Tibial nerve (tissue), 4 donors: Measurements from ENCODE around the gene TPP2. TPM values are rescaled to one million over a fixed set of nuclear protein-coding genes. Genes with fewer than 3 reads are reported as not detected.

ENCODE experiments used
- DNase-seq, 2 donors: peaks; one replicate each; pipeline ENCODE4 v3.0.0-alpha.2; 2019; ENCODE audit warnings: low spot score in 2 of 2
- H3K27ac ChIP-seq, 4 donors: fragments of 200-600 bp; sonication (generic) in 3 of 4; one replicate each; pipeline ENCODE4 v1.5.1; 2017 to 2019; ENCODE audit warnings: mild to moderate bottlenecking in 1 of 4
- H3K27me3 ChIP-seq, 2 donors: fragments of 200-600 bp; sonication (generic) in 1 of 2; one replicate each; pipeline versions ENCODE4 v1.5.1 to v1.6.0; 2017 to 2019
- H3K36me3 ChIP-seq, 3 donors: fragments of 200-600 bp; sonication (generic); one replicate each; pipeline ENCODE4 v1.5.1; 2018 to 2019
- H3K4me1 ChIP-seq, 4 donors: fragments of 200-600 bp; sonication (generic) in 3 of 4; one replicate each; pipeline ENCODE4 v1.5.1; 2017 to 2019
- H3K4me3 ChIP-seq, 4 donors: fragments of 200-600 bp; sonication (generic) in 3 of 4; one replicate each; pipeline ENCODE4 v1.5.1; 2017 to 2019; ENCODE audit warnings: mild to moderate bottlenecking in 1 of 4, moderate library complexity in 1 of 4
- H3K9me3 ChIP-seq, 4 donors: fragments of 200-600 bp; sonication (generic) in 3 of 4; one replicate each; pipeline ENCODE4 v1.5.1; 2017 to 2019
- EP300 ChIP-seq, 2 donors: sonication (generic); formaldehyde crosslinking; IDR thresholded peaks; one replicate each; pipeline ENCODE4 v1.6.1; 2017; ENCODE audit warnings: antibody characterized with exemption in 2 of 2, mild to moderate bottlenecking in 1 of 2
- POLR2A ChIP-seq, 2 donors: fragments of 450-650 bp; IDR thresholded peaks; one replicate each; pipeline ENCODE4 v1.6.1; 2017; ENCODE audit warnings: antibody characterized with exemption in 2 of 2, mild to moderate bottlenecking in 2 of 2, moderate library complexity in 2 of 2
- WGBS, 2 donors: methylation state at CpG; one replicate each; pipeline ENCODE4 v1.1.5; 2018; 5-methylcytosine and 5-hydroxymethylcytosine counted together
- total RNA-seq, 4 donors: library from RNA; depleted of rRNA; stranded (reverse); fragments of >200 nt; gene quantifications; one replicate each; pipeline ENCODE4 v1.1.0, GENCODE V29; 2016
- TF ChIP-seq, protein P1 (sequence below), 5 experiments: fragments of 200-600 bp in 3 of 5; fragments of 450-650 bp in 2 of 5; sonication (generic) in 3 of 5; IDR thresholded peaks; one replicate each; pipeline ENCODE4 v1.5.1; 2016 to 2019; ENCODE audit warnings: antibody characterized with exemption in 5 of 5, mild to moderate bottlenecking in 3 of 5, moderate library complexity in 2 of 5

TPP2 gene
- total RNA-seq, 4 donors from 2014 or later, result 37.8 to 47.5 (median 43.9) TPM

DNA sequence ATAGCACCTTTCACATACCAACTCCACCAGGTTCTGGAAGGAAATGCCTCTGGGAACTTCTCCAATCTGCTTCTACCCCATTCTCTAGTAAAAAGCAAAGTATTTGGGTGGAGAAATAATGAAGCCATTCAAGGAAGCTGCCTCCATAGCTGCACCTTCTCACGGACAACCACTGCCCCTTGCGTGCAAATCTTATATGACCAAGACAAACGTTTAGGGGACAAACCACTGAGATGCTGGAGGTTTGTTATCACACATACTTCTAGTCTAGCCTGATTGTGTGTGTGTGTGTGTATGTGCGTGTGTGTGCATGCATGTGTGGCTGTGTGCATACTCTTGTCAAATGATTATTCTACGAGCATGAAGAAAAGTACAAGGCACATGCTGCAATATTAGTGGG lies 104.5 kb downstream of the TPP2 start:
- Histone ChIP-seq H3K9me3 (peaks cover 0 to 12% (median 0%) of the 10 kb centered on the region in 4 donors), H3K36me3 (no peaks in the 10 kb centered on the region), H3K4me3 (no peak overlapping the region), H3K27me3 (no peaks in the 10 kb centered on the region), H3K4me1 (peaks cover 0 to 16% (median 0%) of the 10 kb centered on the region in 4 donors), H3K27ac (peak overlapping the region in 2 of 4 donors; percentile 43 to 70)
- 85 to 86% methylated on average over 5 of the region's 5 CpGs for WGBS, 2 donors
- DNase-seq, result no peak
- TF ChIP-seq, protein P1, sequence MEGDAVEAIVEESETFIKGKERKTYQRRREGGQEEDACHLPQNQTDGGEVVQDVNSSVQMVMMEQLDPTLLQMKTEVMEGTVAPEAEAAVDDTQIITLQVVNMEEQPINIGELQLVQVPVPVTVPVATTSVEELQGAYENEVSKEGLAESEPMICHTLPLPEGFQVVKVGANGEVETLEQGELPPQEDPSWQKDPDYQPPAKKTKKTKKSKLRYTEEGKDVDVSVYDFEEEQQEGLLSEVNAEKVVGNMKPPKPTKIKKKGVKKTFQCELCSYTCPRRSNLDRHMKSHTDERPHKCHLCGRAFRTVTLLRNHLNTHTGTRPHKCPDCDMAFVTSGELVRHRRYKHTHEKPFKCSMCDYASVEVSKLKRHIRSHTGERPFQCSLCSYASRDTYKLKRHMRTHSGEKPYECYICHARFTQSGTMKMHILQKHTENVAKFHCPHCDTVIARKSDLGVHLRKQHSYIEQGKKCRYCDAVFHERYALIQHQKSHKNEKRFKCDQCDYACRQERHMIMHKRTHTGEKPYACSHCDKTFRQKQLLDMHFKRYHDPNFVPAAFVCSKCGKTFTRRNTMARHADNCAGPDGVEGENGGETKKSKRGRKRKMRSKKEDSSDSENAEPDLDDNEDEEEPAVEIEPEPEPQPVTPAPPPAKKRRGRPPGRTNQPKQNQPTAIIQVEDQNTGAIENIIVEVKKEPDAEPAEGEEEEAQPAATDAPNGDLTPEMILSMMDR (IDR thresholded peaks at IDR 0.05), result no peak
- TF ChIP-seq EP300 (IDR thresholded peaks at IDR 0.05) (no peak), POLR2A (IDR thresholded peaks at IDR 0.05) (no peak)

DNA sequence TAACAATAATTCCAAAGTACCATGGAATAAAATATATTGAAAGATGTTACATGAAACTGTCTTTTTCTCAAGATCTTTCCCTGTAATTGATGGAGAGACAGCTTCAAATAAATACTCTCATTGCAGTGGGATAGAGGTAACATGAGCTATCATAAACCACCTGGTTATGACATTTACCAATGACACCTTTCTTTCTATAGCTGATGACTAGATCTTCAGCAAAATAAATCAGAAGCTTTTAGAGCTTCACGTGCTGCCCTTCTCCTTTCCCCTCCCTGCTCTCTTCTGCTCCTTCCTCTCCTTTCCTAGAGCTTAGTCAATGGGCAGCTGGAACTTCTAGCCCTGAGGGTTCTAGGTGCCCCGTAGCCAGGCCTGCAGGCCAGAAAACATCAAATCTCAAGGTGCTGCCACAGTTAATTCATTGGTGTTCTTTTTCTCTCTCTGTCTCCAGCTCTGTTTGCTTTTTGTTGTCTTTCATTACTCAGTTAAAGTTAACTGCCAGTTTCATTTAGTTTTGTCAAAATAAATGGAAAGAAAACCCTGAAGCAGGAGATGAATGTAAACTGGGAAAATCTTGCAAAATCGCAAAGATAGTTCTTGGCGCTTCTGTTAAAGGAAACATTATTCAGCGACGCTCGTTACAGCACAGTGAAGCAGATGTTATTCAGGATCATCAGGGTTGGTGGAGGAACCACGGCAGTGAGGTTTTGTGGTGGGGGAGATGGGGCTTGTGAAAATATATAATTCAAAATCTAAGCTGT lies 106.4 kb downstream of the TPP2 start:
- no peak for TF ChIP-seq POLR2A (IDR thresholded peaks at IDR 0.05)
- no peak for TF ChIP-seq EP300 (IDR thresholded peaks at IDR 0.05)
- TF ChIP-seq, protein P1 (IDR thresholded peaks at IDR 0.05), result no peak
- no peaks in the 10 kb centered on the region for H3K27me3 ChIP-seq
- no peak for DNase-seq
- H3K4me1 ChIP-seq, result peaks cover 0 to 24% (median 0%) of the 10 kb centered on the region in 4 donors
- no peaks in the 10 kb centered on the region for H3K36me3 ChIP-seq
- H3K4me3 ChIP-seq, result no peak overlapping the region
- no peak overlapping the region for H3K27ac ChIP-seq
- WGBS, 2 donors, result 55 to 59% methylated on average over 8 of the region's 8 CpGs
- H3K9me3 ChIP-seq, result peaks cover 0 to 8% (median 0%) of the 10 kb centered on the region in 4 donors

DNA sequence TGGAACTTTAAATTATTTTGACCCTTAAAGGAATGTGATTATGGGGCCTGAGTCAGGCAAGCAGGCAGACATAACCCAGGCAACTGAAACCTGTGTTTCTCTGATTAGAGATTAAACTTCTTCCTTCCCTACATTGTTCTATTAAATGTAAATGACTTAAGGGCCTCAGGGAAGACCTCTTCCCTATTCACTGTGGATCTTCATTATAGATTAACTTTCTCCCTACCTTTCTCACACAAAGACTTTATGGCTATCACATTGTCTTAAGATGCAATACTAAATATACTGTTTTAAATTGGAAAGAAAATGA lies 106.9 kb downstream of the TPP2 start:
- no peak overlapping the region for H3K27ac ChIP-seq
- H3K36me3 ChIP-seq, result no peaks in the 10 kb centered on the region
- TF ChIP-seq, protein P1 (IDR thresholded peaks at IDR 0.05), result no peak
- TF ChIP-seq POLR2A (IDR thresholded peaks at IDR 0.05), result no peak
- TF ChIP-seq EP300 (IDR thresholded peaks at IDR 0.05), result no peak
- peaks cover 0 to 25% (median 0%) of the 10 kb centered on the region in 4 donors for H3K4me1 ChIP-seq
- H3K9me3 ChIP-seq, result peaks cover 0 to 3% (median 0%) of the 10 kb centered on the region in 4 donors
- DNase-seq, result no peak
- no peak overlapping the region for H3K4me3 ChIP-seq
- no peaks in the 10 kb centered on the region for H3K27me3 ChIP-seq

DNA sequence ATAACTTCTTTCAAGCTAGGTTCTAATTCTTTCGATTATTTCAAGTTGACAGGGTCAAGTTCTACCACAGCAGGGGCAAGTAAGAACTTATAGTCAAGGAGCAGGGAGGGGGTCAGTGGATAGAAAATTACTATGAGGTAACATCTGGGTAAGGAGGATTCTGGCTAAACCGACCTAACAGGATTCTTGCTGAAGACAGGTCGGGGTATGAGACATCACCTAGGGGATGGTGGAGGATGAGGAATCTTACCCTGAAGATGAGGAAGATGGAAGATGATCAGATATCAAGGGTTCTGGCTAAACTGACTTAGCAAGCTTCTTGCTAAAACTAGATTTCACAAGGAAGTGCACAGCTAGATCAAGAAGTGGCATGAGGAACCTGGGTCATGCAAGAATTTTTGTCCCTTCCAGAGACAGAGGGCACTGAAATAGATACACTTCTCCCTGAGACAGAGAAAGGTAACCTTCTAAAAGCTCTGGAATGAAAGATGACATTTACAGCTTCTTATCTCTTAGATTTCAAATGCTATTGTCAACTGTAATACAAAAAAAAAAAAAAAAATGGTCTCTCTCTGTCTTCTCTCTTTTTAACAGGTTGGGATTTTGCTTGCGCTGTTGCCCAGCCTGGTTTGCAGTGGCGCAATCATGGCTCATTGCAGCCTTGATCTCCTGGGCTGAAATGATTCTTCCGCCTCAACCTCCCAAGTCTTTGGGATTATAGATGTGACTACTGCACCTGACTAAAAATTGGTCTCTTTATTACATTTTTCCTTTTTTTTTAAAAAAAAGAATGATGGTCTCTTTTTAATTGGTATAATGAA lies 107.7 kb downstream of the TPP2 start:
- no peaks in the 10 kb centered on the region for H3K36me3 ChIP-seq
- no peak for DNase-seq
- TF ChIP-seq, protein P1 (IDR thresholded peaks at IDR 0.05), result no peak
- no peak for TF ChIP-seq POLR2A (IDR thresholded peaks at IDR 0.05)
- no peak for TF ChIP-seq EP300 (IDR thresholded peaks at IDR 0.05)
- peaks cover 0 to 25% (median 0%) of the 10 kb centered on the region in 4 donors for H3K4me1 ChIP-seq
- 88 to 92% methylated on average over 6 of the region's 6 CpGs for WGBS, 2 donors
- no peaks in the 10 kb centered on the region for H3K27me3 ChIP-seq
- no peak overlapping the region for H3K4me3 ChIP-seq
- no peak overlapping the region for H3K27ac ChIP-seq
- H3K9me3 ChIP-seq, result peaks cover 0 to 8% (median 0%) of the 10 kb centered on the region in 4 donors

DNA sequence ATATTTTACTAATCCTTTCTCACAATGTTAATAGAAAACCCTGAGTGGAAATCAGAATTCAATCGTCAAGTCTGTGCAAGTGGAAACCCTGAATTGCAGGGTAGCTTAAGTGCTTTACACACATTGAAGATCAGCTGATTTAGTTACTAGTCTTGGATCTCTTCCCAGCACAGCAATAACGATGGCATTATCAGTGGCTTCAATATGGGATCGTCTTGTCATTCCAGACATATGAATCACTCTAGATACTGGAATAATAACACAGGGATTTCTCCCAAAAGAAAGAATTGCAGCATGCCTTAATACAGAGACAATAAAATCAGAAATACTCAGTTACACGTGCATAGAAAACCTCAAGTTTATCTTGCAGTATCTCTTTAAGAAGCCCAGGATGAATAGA lies 110.7 kb downstream of the TPP2 start:
- no peaks in the 10 kb centered on the region for H3K27me3 ChIP-seq
- 14 to 20% methylated on average over 4 of the region's 4 CpGs for whole genome bisulfite sequencing, 2 donors

More for the DNA sequence above, 110.7 kb downstream of the TPP2 start:
- H3K4me3 ChIP-seq, result no peak overlapping the region
- TF ChIP-seq POLR2A (IDR thresholded peaks at IDR 0.05), result no peak
- TF ChIP-seq EP300 (IDR thresholded peaks at IDR 0.05), result no peak
- TF ChIP-seq, protein P1 (IDR thresholded peaks at IDR 0.05), result no peak
- H3K27ac ChIP-seq, result no peak overlapping the region
- H3K4me1 ChIP-seq, result peaks cover 0 to 10% (median 0%) of the 10 kb centered on the region in 4 donors
- no peaks in the 10 kb centered on the region for H3K36me3 ChIP-seq
- no peak for DNase-seq
- H3K9me3 ChIP-seq, result peaks cover 0 to 14% (median 0%) of the 10 kb centered on the region in 4 donors
